Sigmoid colon (tissue), 7 donors: ENCODE results near the gene EPO. TPM values are rescaled to one million over a fixed set of nuclear protein-coding genes. Genes with fewer than 3 reads are reported as not detected.

Source experiments
- DNase-seq: peaks from one replicate; pipeline ENCODE4 v3.0.0-alpha.2; 2019
- H3K27ac ChIP-seq, 4 donors: fragments of 200-600 bp; sonication (generic); one replicate each; pipeline ENCODE4 v1.5.1; 2016 to 2019; ENCODE audit warnings: mild to moderate bottlenecking in 1 of 4
- H3K27me3 ChIP-seq, 3 donors: fragments of 200-600 bp; sonication (generic); one replicate each; pipeline ENCODE4 v1.5.1; 2019; ENCODE audit warnings: mild to moderate bottlenecking in 1 of 3
- H3K36me3 ChIP-seq, 4 donors: fragments of 200-600 bp; sonication (generic); one replicate each; pipeline ENCODE4 v1.5.1; 2016 to 2019
- H3K4me1 ChIP-seq, 4 donors: fragments of 200-600 bp; sonication (generic); one replicate each; pipeline ENCODE4 v1.5.1; 2017 to 2019
- H3K4me3 ChIP-seq, 4 donors: fragments of 200-600 bp; sonication (generic); one replicate each; pipeline ENCODE4 v1.5.1; 2017 to 2019; ENCODE audit warnings: mild to moderate bottlenecking in 2 of 4, moderate library complexity in 1 of 4
- H3K9me3 ChIP-seq, 4 donors: fragments of 200-600 bp in 3 of 4; sonication (generic) in 3 of 4; one replicate each; pipeline versions ENCODE4 v1.5.1 to v1.6.1; 2013 to 2019
- EP300 ChIP-seq, 4 donors: sonication (generic); formaldehyde crosslinking; IDR thresholded peaks; one replicate each; pipeline ENCODE4 v1.6.1; 2017; ENCODE audit warnings: antibody characterized with exemption in 4 of 4
- POLR2A ChIP-seq, 2 donors: fragments of 450-650 bp; IDR thresholded peaks; one replicate each; pipeline ENCODE4 v1.6.1; 2016; ENCODE audit warnings: antibody characterized with exemption in 2 of 2, mild to moderate bottlenecking in 2 of 2, moderate library complexity in 2 of 2
- POLR2AphosphoS5 ChIP-seq, 4 donors: sonication (generic); formaldehyde crosslinking; IDR thresholded peaks; one replicate each; pipeline ENCODE4 v1.6.1; 2017; ENCODE audit warnings: antibody characterized with exemption in 4 of 4
- WGBS, 2 donors: extraction: QIAGEN DNeasy Blood & Tissue Kit; methylation state at CpG; one replicate each; pipeline ENCODE4 v1.1.7; 2013; 5-methylcytosine and 5-hydroxymethylcytosine counted together
- intact Hi-C: fragments of 100-400 bp; cut with DNase I; formaldehyde crosslinking; loops from one replicate; pipeline ENCODE4 v1.15.1; 2023
- polyA plus RNA-seq, 3 donors: library from polyadenylated mRNA; stranded (reverse); fragments of 200-250 nt; gene quantifications; one replicate each; pipeline ENCODE4 v1.2.3, GENCODE V29; 2013
- total RNA-seq, 4 donors: library from RNA; depleted of rRNA; stranded (reverse); fragments of >200 nt; gene quantifications; one replicate each; pipeline ENCODE4 v1.1.0, GENCODE V29; 2016
- TF ChIP-seq, protein P1 (sequence below), 4 experiments: fragments of 450-650 bp in 3 of 4; fragments of 200-600 bp in 1 of 4; IDR thresholded peaks; one replicate each; pipeline ENCODE4 v1.5.1; 2016 to 2019; ENCODE audit warnings: antibody characterized with exemption in 4 of 4, mild to moderate bottlenecking in 3 of 4, moderate library complexity in 2 of 4
- donor health status: healthy with polysubstance abuse.
- donor health status: Bipolar disorder and iron deficiency.
- donor health status: healthy.

Gene EPO
- total and polyA plus RNA-seq, 7 donors: not detected

- WGBS, 2 donors: 64 to 66% methylated on average over 12 of the region's 12 CpGs
- H3K27me3 ChIP-seq: peaks cover 4 to 20% (median 4%) of the 10 kb centered on the region in 3 donors
- no peaks in the 10 kb centered on the region for H3K9me3 ChIP-seq
- H3K4me3 ChIP-seq: no peak overlapping the region
- peak; percentile 79 for DNase-seq
- TF ChIP-seq POLR2A (IDR thresholded peaks at IDR 0.05): no peak
- no peak for TF ChIP-seq POLR2AphosphoS5 (IDR thresholded peaks at IDR 0.05)
- TF ChIP-seq, protein P1, sequence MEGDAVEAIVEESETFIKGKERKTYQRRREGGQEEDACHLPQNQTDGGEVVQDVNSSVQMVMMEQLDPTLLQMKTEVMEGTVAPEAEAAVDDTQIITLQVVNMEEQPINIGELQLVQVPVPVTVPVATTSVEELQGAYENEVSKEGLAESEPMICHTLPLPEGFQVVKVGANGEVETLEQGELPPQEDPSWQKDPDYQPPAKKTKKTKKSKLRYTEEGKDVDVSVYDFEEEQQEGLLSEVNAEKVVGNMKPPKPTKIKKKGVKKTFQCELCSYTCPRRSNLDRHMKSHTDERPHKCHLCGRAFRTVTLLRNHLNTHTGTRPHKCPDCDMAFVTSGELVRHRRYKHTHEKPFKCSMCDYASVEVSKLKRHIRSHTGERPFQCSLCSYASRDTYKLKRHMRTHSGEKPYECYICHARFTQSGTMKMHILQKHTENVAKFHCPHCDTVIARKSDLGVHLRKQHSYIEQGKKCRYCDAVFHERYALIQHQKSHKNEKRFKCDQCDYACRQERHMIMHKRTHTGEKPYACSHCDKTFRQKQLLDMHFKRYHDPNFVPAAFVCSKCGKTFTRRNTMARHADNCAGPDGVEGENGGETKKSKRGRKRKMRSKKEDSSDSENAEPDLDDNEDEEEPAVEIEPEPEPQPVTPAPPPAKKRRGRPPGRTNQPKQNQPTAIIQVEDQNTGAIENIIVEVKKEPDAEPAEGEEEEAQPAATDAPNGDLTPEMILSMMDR (IDR thresholded peaks at IDR 0.05): no peak
- TF ChIP-seq EP300 (IDR thresholded peaks at IDR 0.05): no peak
- H3K4me1 ChIP-seq: peaks cover 0 to 13% (median 3%) of the 10 kb centered on the region in 4 donors
- intact Hi-C loops: no loop called here
- H3K27ac ChIP-seq: peak overlapping the region in 1 of 4 donors; percentile 21
- no peaks in the 10 kb centered on the region for H3K36me3 ChIP-seq
Measured at GRCh38 chr7:100726996-100727761, 6.9 kb downstream of the EPO start.

GRCh38 chr7:100728196-100728595 lies 7.9 kb downstream of the EPO start:
- intact Hi-C loops: no loop called here
- TF ChIP-seq POLR2AphosphoS5 (IDR thresholded peaks at IDR 0.05) (no peak), EP300 (IDR thresholded peaks at IDR 0.05) (no peak), POLR2A (IDR thresholded peaks at IDR 0.05) (no peak)
- TF ChIP-seq, protein P1 (IDR thresholded peaks at IDR 0.05): no peak
- Histone ChIP-seq H3K4me3 (no peak overlapping the region), H3K4me1 (peaks cover 0 to 13% (median 3%) of the 10 kb centered on the region in 4 donors), H3K9me3 (no peaks in the 10 kb centered on the region), H3K36me3 (no peaks in the 10 kb centered on the region), H3K27ac (no peak overlapping the region), H3K27me3 (peaks cover 0 to 10% (median 4%) of the 10 kb centered on the region in 3 donors)
- DNase-seq: no peak
- 76 to 81% methylated on average over 8 of the region's 8 CpGs for whole genome bisulfite sequencing, 2 donors

DNA sequence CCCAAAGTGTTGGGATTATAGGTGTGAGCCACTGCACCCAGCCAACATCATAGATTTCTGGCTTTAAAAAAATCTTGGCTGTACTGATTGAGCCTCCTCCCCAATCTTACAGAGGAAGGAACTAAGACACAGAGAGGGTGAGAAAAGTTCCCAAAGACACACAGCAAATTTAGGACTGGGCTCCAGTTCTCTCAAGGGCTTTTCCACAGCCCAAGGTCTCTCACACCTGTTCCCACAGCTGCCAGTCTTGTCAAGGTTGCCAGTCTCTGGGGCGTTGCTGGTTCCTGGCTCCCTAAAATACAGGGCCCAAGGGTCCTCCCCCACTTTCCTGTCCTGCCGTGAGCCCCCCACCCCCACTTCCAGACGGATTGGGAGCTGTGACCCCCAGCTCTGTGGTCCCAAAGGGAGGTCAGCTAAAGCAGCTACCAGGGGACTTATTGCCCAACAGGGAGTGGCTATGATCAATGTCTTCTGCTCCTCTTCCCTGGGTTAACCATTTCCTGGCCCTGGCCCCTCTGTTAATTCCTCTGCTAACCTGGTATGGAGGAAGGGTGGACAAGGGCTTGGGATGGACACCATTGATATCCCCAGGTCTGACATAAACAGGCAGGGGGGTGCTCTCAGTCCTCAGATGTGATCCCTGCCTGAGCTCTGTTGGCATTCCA lies 10.0 kb downstream of the EPO start:
- Histone ChIP-seq H3K4me1 (peaks cover 0 to 10% (median 3%) of the 10 kb centered on the region in 4 donors), H3K9me3 (no peaks in the 10 kb centered on the region), H3K27me3 (no peaks in the 10 kb centered on the region), H3K36me3 (no peaks in the 10 kb centered on the region), H3K27ac (no peak overlapping the region), H3K4me3 (no peak overlapping the region)
- intact Hi-C loops: no loop called here
- TF ChIP-seq POLR2AphosphoS5 (IDR thresholded peaks at IDR 0.05) (no peak), POLR2A (IDR thresholded peaks at IDR 0.05) (no peak), EP300 (IDR thresholded peaks at IDR 0.05) (no peak)
- TF ChIP-seq, protein P1 (IDR thresholded peaks at IDR 0.05): no peak
- no peak for DNase-seq
- 36% methylated on average over 3 of the region's 3 CpGs; no CpG with 5 or more reads in 1 of the 2 donors for WGBS, 2 donors

DNA sequence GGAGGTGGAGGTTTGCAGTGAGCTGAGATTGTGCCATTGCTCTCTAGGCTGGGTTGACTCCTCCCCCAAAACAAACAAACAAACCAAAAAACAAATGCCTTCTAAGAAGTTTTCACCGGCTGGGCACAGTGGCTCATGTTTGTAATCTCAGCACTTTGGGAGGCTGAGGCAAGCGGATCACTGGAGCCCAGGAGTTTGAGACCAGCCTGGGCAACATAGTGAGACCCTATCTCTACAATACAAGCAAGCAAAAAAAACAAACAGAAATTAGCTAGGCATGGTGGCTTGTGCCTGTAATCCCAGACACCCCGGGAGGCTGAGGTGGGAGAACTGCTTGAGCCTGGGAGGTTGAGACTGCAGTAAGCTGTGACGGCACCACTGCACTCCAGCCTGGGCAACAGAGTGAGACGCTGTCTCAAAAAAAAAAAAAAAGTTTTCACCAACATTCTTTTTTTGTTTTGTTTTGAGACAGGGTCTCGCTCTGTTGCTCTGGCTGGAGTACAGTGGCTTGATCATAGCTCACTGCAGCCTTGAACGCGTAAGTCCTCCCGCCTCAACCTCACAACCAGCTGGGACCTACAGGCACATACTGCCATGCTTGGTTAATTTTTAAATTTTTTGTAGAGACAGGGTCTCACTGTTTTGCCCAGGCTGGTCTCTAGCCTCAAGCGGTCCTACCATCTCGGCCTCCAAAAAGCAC lies 11.8 kb downstream of the EPO start:
- 73% methylated on average over 11 of the region's 11 CpGs; no CpG with 5 or more reads in 1 of the 2 donors for WGBS, 2 donors
- TF ChIP-seq POLR2A (IDR thresholded peaks at IDR 0.05): no peak
- no peak for TF ChIP-seq EP300 (IDR thresholded peaks at IDR 0.05)
- no peak for TF ChIP-seq POLR2AphosphoS5 (IDR thresholded peaks at IDR 0.05)
- TF ChIP-seq, protein P1 (IDR thresholded peaks at IDR 0.05): no peak
- Histone ChIP-seq H3K4me1 (peaks cover 0 to 2% (median 0%) of the 10 kb centered on the region in 4 donors), H3K27ac (no peak overlapping the region), H3K27me3 (no peaks in the 10 kb centered on the region), H3K4me3 (no peak overlapping the region), H3K36me3 (no peaks in the 10 kb centered on the region), H3K9me3 (no peaks in the 10 kb centered on the region)
- no peak for DNase-seq
- intact Hi-C loops: no loop called here
